ENCODE measurements around the gene RFX7.

GRCh38 chr15:56047354-56047753 lies 196.3 kb downstream of the RFX7 start:
- TF ChIP-seq CTCF (IDR thresholded peaks at IDR 0.05; ENCODE audit: low read depth, low read length) = no peak
- TF ChIP-seq MAX (IDR thresholded peaks at IDR 0.05; ENCODE audit: low read depth, low read length) = no peak

All from NB4 (cell line).